Medulla oblongata (tissue), 1 donor: Measurements from ENCODE around the gene NRP1.
"Not testable (repeated sequence)": the region's sequence is repeated elsewhere in the genome, so short reads cannot be mapped to it uniquely, and the experiment has no call there.

Source experiments
- DNase-seq: peaks from one replicate; pipeline ENCODE4 v3.0.0-alpha.2; 2015; ENCODE audit errors: extremely low spot score

The NRP1 gene

GRCh38 chr10:33334153-33334804 is at the start of gene NRP1:
NRP1 (minus strand) TSS chr10:33334667; CDS start chr10:33334382, 285 bp downstream.
- DNase-seq: peak; percentile 42

GRCh38 chr10:33384201-33384600 is 49.7 kb upstream of the NRP1 start:
- DNase-seq: not testable (repeated sequence)

- DNase-seq: no peak
These were observed 48.6 kb upstream of the NRP1 start for GRCh38 chr10:33382921-33383713.

- DNase-seq: no peak
These were observed 47.7 kb upstream of the NRP1 start for GRCh38 chr10:33382216-33382600.

- DNase-seq: no peak
These were observed 47.2 kb upstream of the NRP1 start for GRCh38 chr10:33381451-33382215.

- no peak for DNase-seq
These were observed 43.2 kb upstream of the NRP1 start for GRCh38 chr10:33377658-33378025.

GRCh38 chr10:33376976-33377657 is 42.6 kb upstream of the NRP1 start:
- DNase-seq: no peak

- DNase-seq: no peak
These were observed 42.0 kb upstream of the NRP1 start for GRCh38 chr10:33376476-33376875.

GRCh38 chr10:33373263-33373662 is 38.8 kb upstream of the NRP1 start:
- no peak for DNase-seq

GRCh38 chr10:33371234-33371633 is 36.8 kb upstream of the NRP1 start:
- DNase-seq: no peak

GRCh38 chr10:33370434-33370930 is 36.0 kb upstream of the NRP1 start:
- DNase-seq: no peak

- no peak for DNase-seq
These were observed 33.6 kb upstream of the NRP1 start for GRCh38 chr10:33368086-33368485.

GRCh38 chr10:33365871-33366411 is 31.5 kb upstream of the NRP1 start:
- DNase-seq: peak; percentile 65

- DNase-seq: no peak
These were observed 30.8 kb upstream of the NRP1 start for GRCh38 chr10:33365301-33365700.

- DNase-seq: no peak
These were observed 28.6 kb upstream of the NRP1 start for GRCh38 chr10:33363106-33363505.

- DNase-seq: no peak
These were observed 23.5 kb upstream of the NRP1 start for GRCh38 chr10:33358016-33358415.

GRCh38 chr10:33355274-33355673 is 20.8 kb upstream of the NRP1 start:
- DNase-seq: peak; percentile 77

GRCh38 chr10:33353853-33354252 is 19.4 kb upstream of the NRP1 start:
- no peak for DNase-seq

GRCh38 chr10:33353334-33353733 is 18.9 kb upstream of the NRP1 start:
- peak; percentile 76 for DNase-seq

- no peak for DNase-seq
These were observed 18.1 kb upstream of the NRP1 start for GRCh38 chr10:33352615-33353014.

GRCh38 chr10:33352175-33352574 is 17.7 kb upstream of the NRP1 start:
- DNase-seq: no peak

GRCh38 chr10:33350041-33350440 is 15.6 kb upstream of the NRP1 start:
- no peak for DNase-seq
